Putamen (tissue), 1 donor: Measurements from ENCODE around the gene MT1HL1.
A peak's percentile ranks its signal among the peaks of the same experiment; 100 is the strongest.

Experiments
- DNase-seq: peaks from one replicate; pipeline ENCODE4 v3.0.0-alpha.2; 2016; ENCODE audit warnings: low spot score

Gene MT1HL1

GRCh38 chr1:237004116-237004515, at the start of gene MT1HL1:
TSS of gene MT1HL1 (minus strand) at chr1:237004441. CDS start at chr1:237004372, 69 bp downstream.
- DNase-seq: no peak

- no peak for DNase-seq
Measured at GRCh38 chr1:237050915-237051314, 46.7 kb upstream of the MT1HL1 start.

DNA sequence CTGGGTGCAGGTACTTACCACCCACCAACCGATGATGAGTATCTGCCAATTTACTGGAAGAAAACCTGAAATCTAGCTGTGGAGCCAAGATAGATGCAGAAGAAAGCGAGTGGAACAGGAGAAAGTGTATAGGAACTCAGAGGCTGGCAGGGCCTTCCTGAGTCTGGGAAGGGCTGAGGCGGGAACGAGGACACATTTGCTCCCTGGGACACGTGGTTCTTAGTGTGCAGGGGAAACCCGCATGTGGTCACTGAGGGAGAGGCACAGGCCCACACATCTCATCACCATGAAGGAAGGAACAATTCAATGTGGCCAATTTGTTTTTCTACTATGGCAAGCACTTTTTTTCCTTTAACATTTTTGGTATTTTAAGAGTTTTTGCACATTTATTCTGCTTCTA, 45.9 kb upstream of the MT1HL1 start:
- no peak for DNase-seq

DNA sequence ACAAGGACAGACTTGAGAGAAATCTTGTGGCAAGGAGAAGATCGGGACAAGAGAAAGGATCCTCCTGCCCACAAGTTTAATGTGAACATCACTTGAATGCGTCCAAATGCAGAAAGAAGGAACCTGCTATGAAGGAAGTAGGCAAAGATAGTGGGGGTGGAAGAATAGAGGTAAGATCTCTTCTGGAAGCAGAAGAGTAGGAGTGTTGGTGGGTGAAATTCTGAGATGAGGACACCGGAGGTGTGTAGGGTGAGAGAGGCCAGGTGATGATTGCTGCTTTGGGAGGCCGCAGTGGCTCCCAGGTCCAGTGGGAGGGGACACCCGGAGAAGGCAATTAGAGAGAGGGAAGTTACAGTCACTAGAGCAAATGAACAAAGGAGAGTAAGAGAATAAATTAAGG, 44.6 kb upstream of the MT1HL1 start:
- DNase-seq: no peak

DNA sequence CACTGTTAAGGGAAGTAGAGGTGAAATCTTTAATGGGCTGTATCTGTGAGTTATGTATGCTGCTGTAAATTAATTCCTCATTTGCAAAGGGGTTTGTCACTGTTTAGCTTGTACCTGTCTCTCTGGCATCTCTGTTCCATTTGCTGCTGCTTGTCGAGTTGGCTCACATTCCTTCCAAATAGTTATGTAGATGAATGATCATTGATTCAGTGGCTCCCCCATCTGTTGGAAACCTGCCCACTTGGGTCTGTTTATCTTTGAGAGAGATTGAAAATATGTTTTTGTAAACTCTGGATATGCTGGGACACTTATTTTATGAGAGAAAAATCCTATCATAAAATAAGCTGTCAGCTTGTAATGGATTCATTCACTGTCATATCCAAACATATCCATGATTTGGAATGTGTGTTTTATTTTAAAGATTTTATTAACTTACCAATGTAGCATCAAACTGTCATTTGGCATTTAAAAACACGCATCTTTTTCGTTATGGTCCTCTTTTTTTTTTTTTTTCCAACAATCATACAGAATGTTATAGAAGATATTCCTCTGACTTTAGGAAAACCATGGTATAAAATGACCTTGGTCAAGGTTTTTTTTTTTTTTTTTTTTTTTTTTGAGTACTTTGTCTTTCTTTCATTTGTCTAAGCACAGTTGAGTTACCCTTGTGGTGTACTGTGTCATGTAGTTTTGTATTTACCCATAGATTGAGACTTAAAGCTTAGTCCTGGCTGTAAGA, 41.2 kb upstream of the MT1HL1 start:
- DNase-seq: no peak

DNA sequence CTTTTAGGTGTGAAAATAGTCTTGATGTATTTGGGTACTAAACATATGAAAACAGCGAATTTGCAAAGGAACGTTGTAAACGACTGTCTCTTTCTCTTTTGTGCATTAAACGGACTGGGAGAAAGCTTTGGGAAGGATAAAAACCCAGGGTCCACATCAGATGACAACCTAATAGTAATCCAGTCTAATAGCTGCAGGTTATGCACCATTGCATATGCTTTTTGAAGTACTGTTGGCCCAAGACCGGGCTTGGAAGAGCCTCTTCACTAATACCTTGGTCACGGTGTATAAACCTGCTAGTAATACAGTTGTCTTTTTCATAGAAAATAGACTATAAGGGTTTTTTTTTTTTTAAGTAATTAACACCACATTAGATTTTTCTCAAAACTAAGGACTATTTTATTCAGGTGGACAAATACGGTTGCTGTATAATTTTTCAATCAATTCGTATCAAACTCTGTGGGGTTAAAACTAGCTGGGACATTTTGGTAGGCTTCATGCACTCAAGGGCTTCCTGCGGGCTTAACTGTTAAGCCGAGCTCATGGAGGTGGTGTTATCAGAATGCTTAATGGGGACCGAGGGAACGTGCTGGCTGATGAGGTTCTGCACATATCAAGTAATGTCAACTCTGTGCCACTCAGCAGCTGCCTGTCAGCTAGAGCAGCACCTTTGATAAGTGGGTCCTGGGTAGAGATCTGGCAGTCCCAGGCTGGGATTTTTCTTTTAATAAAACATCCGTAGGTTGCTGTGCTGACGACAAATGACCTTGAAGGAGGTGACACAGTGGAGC, 39.8 kb upstream of the MT1HL1 start:
- no peak for DNase-seq

DNA sequence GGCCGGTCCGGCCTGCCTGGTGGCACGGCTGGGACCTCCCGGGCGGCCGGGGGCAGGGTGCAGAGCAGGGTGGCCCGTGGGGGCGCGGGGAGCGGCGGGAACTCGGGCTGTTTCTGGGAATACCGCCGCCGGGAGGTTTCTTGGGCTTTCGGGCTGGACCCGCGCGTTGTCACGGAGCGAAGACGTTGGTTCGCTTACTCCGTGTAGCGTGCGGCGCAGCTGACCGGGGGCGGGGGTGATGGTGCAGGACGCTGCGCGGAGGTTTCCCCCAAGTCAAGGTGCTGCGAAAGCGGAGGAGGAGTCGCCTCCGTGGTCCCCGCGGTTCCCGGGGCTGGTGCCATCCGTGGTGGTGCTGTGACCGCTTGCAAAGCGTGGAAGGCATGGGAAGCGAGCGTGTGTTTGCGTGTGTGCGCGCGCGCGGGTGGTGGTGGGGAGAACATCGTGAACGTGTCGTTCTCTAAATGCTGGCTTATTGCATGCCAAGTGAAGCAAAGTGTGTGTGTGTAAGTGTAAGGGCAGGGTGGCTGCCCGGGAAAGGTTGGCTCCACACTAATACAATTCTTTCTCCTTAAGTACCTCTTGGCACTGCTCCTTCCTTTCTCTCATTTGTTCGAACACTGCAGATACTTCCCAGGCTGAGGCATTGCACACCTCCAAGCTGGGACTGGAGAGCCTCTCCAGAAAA, 38.8 kb upstream of the MT1HL1 start:
- DNase-seq: peak; percentile 49

GRCh38 chr1:237042526-237042891, 38.3 kb upstream of the MT1HL1 start:
- DNase-seq: no peak

- no peak for DNase-seq
Measured at GRCh38 chr1:237041795-237042525, 37.7 kb upstream of the MT1HL1 start, which contains the start of gene RYR2. TSS of gene RYR2 (plus strand) at chr1:237042184. CDS start at chr1:237042522, 338 bp downstream.

GRCh38 chr1:237041461-237041794, 37.2 kb upstream of the MT1HL1 start:
- DNase-seq: no peak

GRCh38 chr1:237040823-237041222, 36.6 kb upstream of the MT1HL1 start:
- no peak for DNase-seq

- DNase-seq: no peak
Measured at GRCh38 chr1:237038211-237038610, 34.0 kb upstream of the MT1HL1 start.

DNA sequence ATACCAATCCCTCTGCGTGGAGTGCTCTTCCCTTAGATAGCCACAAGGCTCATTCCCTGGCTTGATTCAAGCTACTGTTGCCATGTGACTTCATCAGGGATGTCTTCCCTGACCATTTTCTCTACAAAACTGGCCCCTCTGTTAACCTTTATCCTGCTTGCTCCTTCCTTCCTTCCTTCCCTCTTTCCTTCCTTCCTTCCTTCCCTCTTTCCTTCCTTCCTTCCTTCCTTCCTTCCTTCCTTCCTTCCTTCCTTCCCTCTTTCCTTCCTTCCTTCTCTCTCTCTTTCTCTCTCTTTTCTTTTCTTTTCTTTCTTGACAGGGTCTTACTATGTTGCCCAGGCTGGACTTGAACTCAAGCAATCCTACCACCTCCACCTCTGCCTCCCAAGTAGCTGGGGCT, 31.5 kb upstream of the MT1HL1 start:
- no peak for DNase-seq

- DNase-seq: no peak
Measured at GRCh38 chr1:237033804-237034203, 29.6 kb upstream of the MT1HL1 start.

DNA sequence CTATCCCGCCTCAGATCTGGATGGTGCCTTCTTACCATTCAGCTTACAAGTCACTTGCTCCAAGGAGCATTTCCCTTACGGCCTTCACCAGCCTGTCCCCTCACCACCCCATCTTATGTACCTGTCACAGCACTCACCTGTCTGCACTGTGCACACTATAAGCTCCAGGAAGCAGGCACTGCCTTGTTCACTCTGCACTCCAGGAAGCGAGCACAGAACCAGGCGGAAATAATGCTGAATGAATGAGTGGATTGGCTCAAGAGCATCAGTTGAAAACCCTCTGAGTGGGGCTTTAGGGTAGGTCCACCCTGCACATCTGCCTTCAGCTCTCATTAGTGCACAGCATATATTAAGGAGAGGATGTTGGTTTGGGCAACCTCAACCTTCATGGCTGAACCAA, 28.8 kb upstream of the MT1HL1 start:
- no peak for DNase-seq

- no peak for DNase-seq
Measured at GRCh38 chr1:237032029-237032428, 27.8 kb upstream of the MT1HL1 start.

- no peak for DNase-seq
Measured at GRCh38 chr1:237031480-237031879, 27.2 kb upstream of the MT1HL1 start.

GRCh38 chr1:237029850-237030535, 25.8 kb upstream of the MT1HL1 start:
- DNase-seq: no peak

- DNase-seq: no peak
Measured at GRCh38 chr1:237029240-237029639, 25.0 kb upstream of the MT1HL1 start.

DNA sequence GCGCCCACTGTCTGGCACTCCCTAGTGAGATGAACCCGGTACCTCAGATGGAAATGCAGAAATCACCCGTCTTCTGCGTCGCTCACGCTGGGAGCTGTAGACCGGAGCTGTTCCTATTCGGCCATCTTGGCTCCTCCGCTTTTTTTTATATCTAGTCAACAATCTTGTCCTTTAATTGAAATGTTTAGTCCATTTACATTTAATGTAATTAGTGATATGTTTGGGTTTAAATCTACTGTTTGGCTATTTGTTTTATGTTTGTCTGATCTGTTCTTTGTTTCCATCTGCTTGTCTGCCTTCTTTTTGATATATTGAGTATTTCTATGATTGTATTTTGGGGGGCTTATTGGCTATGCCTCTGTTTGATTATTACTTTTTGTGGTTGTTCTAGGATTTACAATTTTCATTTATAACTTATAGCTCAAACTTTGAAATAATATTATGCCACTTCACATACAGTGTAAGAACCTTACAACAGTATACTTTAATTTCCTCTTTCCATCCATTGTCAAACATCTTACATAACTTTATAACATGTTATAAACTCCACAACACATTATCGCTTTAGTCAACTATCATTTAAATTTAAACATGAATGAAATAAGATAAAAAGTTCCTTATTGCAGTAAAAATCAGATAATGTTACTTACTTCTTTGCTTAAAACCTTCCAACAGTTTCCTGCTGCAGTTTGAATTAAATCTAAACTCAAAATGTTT, 21.3 kb upstream of the MT1HL1 start:
- no peak for DNase-seq

- no peak for DNase-seq
Measured at GRCh38 chr1:237018896-237019295, 14.7 kb upstream of the MT1HL1 start.
